Transverse colon (tissue), 4 donors: ENCODE data around the gene RET.

Experiments
- CTCF ChIP-seq, 5 experiments: fragments of 200-600 bp in 3 of 5; fragments of 450-650 bp in 2 of 5; sonication (generic) in 3 of 5; IDR thresholded peaks; 1 replicate in 2 of 5; 2 replicates in 3 of 5; pipeline ENCODE4 v1.5.1; 2016 to 2017; ENCODE audit warnings: antibody characterized with exemption in 5 of 5, inconsistent platforms in 3 of 5, mild to moderate bottlenecking in 2 of 5, moderate library complexity in 1 of 5
- EP300 ChIP-seq: sonication (generic); formaldehyde crosslinking; IDR thresholded peaks from one replicate; pipeline ENCODE4 v1.6.1; 2017; ENCODE audit warnings: antibody characterized with exemption, low read depth
- POLR2A ChIP-seq: fragments of 450-650 bp; IDR thresholded peaks from one replicate; pipeline ENCODE4 v1.6.1; 2016; ENCODE audit warnings: antibody characterized with exemption, mild to moderate bottlenecking, moderate library complexity
- POLR2AphosphoS5 ChIP-seq, 3 donors: sonication (generic); formaldehyde crosslinking; IDR thresholded peaks; one replicate each; pipeline ENCODE4 v1.6.1; 2016; ENCODE audit warnings: antibody characterized with exemption in 3 of 3

- TF ChIP-seq CTCF (IDR thresholded peaks at IDR 0.05) (no peak), POLR2A (no peak), EP300 (no peak), POLR2AphosphoS5 (IDR thresholded peaks at IDR 0.05) (no peak)
Observed at GRCh38 chr10:43065761-43066160, 11.1 kb upstream of the RET start.
